ENCODE measurements around the gene SPSB2.
"Not testable (repeated sequence)": the region's sequence is repeated elsewhere in the genome, so short reads cannot be mapped to it uniquely, and the experiment has no call there.

DNA sequence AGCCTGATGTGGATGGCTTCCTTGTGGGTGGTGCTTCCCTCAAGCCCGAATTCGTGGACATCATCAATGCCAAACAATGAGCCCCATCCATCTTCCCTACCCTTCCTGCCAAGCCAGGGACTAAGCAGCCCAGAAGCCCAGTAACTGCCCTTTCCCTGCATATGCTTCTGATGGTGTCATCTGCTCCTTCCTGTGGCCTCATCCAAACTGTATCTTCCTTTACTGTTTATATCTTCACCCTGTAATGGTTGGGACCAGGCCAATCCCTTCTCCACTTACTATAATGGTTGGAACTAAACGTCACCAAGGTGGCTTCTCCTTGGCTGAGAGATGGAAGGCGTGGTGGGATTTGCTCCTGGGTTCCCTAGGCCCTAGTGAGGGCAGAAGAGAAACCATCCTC, 2.8 kb downstream of the SPSB2 start:
- TF ChIP-seq, protein P1, sequence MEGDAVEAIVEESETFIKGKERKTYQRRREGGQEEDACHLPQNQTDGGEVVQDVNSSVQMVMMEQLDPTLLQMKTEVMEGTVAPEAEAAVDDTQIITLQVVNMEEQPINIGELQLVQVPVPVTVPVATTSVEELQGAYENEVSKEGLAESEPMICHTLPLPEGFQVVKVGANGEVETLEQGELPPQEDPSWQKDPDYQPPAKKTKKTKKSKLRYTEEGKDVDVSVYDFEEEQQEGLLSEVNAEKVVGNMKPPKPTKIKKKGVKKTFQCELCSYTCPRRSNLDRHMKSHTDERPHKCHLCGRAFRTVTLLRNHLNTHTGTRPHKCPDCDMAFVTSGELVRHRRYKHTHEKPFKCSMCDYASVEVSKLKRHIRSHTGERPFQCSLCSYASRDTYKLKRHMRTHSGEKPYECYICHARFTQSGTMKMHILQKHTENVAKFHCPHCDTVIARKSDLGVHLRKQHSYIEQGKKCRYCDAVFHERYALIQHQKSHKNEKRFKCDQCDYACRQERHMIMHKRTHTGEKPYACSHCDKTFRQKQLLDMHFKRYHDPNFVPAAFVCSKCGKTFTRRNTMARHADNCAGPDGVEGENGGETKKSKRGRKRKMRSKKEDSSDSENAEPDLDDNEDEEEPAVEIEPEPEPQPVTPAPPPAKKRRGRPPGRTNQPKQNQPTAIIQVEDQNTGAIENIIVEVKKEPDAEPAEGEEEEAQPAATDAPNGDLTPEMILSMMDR (IDR thresholded peaks at IDR 0.05): not testable (repeated sequence)
- not testable (repeated sequence) for TF ChIP-seq POLR2A, EP300 (IDR thresholded peaks at IDR 0.05)

Measured in tibial nerve (tissue), 4 donors.